Neuron (in vitro differentiated cells): ENCODE measurements around the gene CMTM7.
"Not testable (repeated sequence)": the region's sequence is repeated elsewhere in the genome, so short reads cannot be mapped to it uniquely, and the experiment has no call there.

Experiments used
- H2AFZ ChIP-seq: one replicate; pipeline ENCODE4 v1.6.1; 2013; ENCODE audit warnings: low read depth, mild to moderate bottlenecking, inconsistent platforms, low read length, moderate library complexity
- H3K27me3 ChIP-seq: one replicate; pipeline ENCODE4 v1.6.1; 2013; ENCODE audit warnings: low read length; ENCODE audit not compliant: insufficient read depth
- H3K36me3 ChIP-seq: one replicate; pipeline ENCODE4 v1.6.1; 2013; ENCODE audit warnings: low read length; ENCODE audit not compliant: insufficient read depth
- H3K4me1 ChIP-seq: one replicate; pipeline ENCODE4 v1.6.1; 2013; ENCODE audit warnings: low read length; ENCODE audit not compliant: insufficient read depth
- H3K4me3 ChIP-seq: 2 replicates; pipeline ENCODE4 v1.5.1; 2013; ENCODE audit warnings: mild to moderate bottlenecking, low read length, moderate library complexity
- H3K9me3 ChIP-seq: one replicate; pipeline ENCODE4 v1.6.1; 2013; ENCODE audit warnings: low read length

The CMTM7 gene

DNA sequence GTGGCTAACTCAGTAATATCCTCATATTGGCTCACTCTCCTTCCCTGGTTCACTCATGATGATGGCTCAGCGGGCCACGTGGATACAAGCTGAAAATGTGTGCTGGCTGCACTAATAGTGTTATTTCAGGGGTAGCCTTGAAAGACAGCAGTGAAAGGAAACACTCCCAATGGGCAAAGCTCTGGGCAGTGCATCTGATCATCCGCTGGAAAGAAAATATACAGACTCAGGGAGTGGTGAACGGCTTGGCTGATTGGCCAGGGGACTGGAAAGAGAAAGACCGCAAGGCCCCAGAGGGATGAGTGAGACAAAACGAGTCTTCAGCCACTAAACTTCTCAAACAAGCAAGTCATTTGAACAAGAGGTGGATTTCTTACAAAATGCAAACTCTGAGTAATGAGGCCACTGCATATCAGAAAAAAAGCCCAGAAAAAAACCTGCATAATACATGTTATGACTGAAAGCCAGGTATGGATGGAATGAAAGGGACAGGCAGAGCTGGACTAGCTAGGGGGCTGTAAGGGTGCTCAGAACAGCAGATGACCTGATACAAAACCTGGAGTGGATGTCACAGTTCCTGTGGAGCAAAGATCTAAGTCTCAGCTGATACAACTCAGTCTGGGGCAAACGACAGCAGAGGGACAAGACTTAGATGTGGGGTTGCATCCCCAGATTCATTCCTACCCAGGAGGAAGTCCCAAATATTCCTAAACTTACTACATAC is 77.7 kb downstream of the CMTM7 start:
- no peaks in the 10 kb centered on the region for H3K9me3 ChIP-seq
- no peak overlapping the region for H3K4me3 ChIP-seq
- H3K36me3 ChIP-seq, result no peaks in the 10 kb centered on the region
- H3K27me3 ChIP-seq, result no peaks in the 10 kb centered on the region
- H3K4me1 ChIP-seq, result no peaks in the 10 kb centered on the region
- H2AFZ ChIP-seq, result no peak overlapping the region

DNA sequence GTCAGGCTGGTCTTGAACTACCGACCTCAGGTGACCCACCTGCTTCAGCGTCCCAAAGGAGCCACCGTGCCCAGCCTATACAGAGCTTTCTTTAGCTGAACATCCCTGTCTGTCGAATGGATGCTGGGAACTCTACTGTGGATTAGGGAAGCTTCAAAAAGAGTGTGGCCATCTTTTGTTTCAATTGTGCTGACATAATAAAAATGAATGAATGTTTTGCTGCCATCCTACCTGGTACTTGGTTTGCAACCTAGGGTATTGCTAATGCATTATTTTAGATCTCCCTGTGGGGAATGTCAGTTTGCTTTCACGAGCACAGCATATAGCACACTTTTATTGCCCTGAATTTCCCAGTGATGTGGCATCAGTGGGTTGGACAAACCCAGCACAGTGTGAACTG is 78.7 kb downstream of the CMTM7 start:
- Histone ChIP-seq H3K36me3 (no peaks in the 10 kb centered on the region), H3K27me3 (no peaks in the 10 kb centered on the region), H3K4me3 (no peak overlapping the region), H3K9me3 (no peaks in the 10 kb centered on the region), H2AFZ (no peak overlapping the region), H3K4me1 (no peaks in the 10 kb centered on the region)

DNA sequence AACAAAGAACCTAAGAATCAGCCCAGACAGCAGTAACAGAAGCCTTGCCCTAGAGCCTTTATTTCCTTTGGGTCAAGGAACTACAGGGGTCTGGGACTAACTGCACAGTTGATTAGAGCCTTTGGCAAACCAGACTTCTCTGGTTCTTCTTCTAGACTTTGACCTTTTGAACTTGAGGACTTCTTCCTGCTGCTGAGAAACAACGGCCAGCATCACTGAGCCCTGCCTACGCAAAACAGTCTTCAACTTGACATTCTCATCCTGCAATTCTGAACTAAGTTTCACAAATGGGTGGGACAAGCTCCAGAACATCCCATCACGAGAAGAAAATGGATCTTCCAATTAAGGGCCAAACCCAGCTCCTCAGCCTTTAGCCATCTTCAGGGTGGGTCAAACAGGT is 79.6 kb downstream of the CMTM7 start:
- no peak overlapping the region for H3K4me3 ChIP-seq
- H3K36me3 ChIP-seq, result no peaks in the 10 kb centered on the region
- no peaks in the 10 kb centered on the region for H3K4me1 ChIP-seq
- no peak overlapping the region for H2AFZ ChIP-seq
- H3K27me3 ChIP-seq, result no peaks in the 10 kb centered on the region
- H3K9me3 ChIP-seq, result no peaks in the 10 kb centered on the region

DNA sequence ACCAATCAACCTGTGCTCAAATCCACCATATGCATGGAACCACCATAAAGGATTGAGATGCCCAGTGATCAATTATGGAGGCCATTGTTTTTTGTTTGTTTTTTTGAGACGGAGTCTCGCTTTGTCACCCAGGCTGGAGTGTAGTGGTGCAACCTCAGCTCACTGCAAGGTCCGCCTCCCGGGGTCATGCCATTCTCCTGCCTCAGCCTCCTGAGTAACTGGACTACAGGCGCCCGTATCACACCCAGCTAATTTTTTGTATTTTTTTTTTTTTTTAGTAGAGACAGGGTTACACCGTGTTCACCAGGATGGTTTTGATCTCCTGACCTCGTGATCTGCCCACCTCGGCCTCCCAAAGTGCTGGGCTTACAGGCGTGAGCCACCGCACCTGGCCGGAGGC is 80.5 kb downstream of the CMTM7 start:
- H3K36me3 ChIP-seq, H3K27me3 ChIP-seq, H3K9me3 ChIP-seq, H3K4me1 ChIP-seq, H3K4me3 ChIP-seq, H2AFZ ChIP-seq: not testable (repeated sequence)

DNA sequence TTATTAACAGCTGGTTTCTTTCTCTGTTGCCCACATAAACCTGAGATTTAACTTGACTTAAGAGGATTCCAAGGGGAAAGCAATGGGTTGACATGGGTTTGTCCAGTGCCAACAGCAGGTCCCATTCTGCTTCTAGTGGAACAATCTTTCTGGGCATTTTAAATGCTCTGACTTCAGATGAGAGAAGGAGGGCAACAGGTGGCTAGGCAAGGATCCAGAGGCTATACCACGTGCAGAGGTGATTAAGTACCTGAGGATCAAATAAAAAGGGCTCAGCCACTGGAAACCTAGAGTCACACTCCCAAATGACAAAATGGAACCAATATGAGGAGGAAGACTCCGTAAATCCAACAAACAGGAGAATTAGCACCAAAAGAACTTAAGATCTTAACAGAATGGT is 82.5 kb downstream of the CMTM7 start:
- Histone ChIP-seq H3K27me3 (no peaks in the 10 kb centered on the region), H3K36me3 (peaks cover 3% of the 10 kb centered on the region)

DNA sequence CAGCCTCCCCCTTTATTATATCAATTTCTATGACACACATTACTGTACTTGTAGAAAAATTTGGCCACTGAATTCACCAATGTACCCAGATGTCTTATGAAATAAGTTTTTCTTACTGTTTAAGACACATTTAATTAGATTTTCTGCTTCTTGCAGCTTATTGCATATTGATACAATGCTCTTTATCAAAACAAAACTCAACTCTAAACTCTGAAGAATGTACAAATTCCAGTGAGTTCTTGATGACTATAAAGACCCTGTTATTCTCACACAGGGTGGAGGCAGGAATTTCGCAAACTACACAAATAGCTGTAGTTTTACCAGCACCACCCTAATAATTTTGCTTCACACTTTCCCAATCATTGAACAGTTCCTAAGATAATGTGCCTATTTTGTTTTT is 89.0 kb downstream of the CMTM7 start:
- no peaks in the 10 kb centered on the region for H3K4me1 ChIP-seq
- H3K36me3 ChIP-seq, result peaks cover 33% of the 10 kb centered on the region
- H3K9me3 ChIP-seq, result peaks cover 2% of the 10 kb centered on the region
- no peak overlapping the region for H2AFZ ChIP-seq
- H3K27me3 ChIP-seq, result no peaks in the 10 kb centered on the region
- no peak overlapping the region for H3K4me3 ChIP-seq

More for the DNA sequence above, 82.5 kb downstream of the CMTM7 start:
- no peak overlapping the region for H2AFZ ChIP-seq
- H3K4me1 ChIP-seq, result no peaks in the 10 kb centered on the region
- H3K4me3 ChIP-seq, result no peak overlapping the region
- H3K9me3 ChIP-seq, result peaks cover 2% of the 10 kb centered on the region

DNA sequence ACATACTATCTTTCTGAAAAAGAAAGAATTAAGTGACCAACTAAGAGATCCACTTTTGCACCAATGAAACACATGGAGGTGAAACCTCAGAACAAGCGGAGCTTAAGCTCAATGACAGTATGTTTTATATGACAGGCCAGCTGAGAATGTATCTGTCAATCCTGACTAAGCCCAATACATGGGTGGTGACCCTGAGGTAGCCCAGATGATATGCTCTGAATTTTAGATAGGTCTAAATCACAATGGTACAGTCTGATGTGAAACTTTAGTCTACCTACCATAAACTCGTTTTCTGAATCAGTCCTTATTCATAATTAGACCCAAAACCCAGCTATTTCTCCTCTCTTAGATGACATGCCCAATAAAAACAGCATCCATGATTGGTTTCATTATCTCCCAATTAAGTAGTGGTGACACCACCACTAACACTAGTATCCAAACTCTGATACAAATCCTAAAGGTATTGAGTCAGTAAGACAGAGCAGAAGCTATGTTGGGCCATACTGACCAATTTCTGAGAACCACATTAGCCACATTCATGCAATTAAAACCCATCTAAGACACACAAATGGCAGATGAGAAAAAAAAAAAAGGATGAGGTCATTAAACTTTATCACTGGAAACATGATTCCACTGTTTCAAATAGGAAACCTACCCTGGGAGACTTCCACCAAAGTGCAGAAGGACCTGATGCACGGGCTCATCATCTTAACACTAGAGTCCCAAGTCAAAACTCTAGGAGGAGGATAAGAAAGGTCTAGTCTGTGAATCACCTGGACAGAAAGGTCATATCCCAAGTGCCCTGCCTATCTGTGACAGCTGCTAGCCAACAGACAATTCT is 90.4 kb downstream of the CMTM7 start:
- Histone ChIP-seq H3K36me3 (peaks cover 38% of the 10 kb centered on the region), H2AFZ (no peak overlapping the region), H3K4me3 (no peak overlapping the region), H3K27me3 (no peaks in the 10 kb centered on the region), H3K4me1 (no peaks in the 10 kb centered on the region), H3K9me3 (peaks cover 4% of the 10 kb centered on the region)

DNA sequence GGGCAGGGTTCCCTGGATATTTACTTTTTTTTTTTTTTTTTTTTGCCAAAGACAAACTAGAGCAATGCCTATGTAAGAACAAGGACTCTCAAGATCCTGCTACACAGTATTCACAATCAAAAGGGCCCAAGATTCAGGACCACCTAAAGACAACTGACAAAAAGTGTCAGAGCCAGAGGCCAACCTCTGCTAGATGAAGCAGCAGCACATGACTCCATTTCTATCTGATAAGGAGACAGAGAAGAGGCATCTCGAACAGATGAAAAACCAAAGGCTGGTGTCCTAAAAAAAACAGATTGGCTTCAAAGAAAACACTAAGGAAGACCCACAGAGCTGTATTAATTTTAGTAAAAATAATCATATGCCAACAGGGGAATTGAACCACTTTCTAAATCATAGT is 91.0 kb downstream of the CMTM7 start:
- Histone ChIP-seq H3K4me1 (no peaks in the 10 kb centered on the region), H3K9me3 (peaks cover 4% of the 10 kb centered on the region), H3K4me3 (no peak overlapping the region), H2AFZ (no peak overlapping the region), H3K36me3 (peaks cover 43% of the 10 kb centered on the region), H3K27me3 (no peaks in the 10 kb centered on the region)

DNA sequence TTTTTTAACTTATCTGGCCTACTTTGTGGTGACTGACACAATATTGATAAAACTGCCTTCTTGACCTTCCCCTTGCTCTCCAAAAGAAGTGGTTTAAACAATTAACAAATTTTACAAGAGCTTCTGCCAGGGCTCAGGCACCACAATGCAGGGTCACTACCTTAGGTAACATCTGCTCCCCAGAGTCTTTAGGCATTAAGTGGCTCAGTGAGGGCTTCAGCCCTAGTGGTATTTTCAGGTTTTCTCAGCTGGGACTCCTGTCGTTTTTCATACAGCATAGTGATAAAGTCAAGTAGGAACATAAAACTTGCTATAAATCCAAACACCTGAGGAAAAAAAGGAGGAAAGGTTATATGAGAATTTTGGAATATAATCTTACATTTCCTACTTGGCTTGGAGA is 92.1 kb downstream of the CMTM7 start:
- H3K36me3 ChIP-seq, result peaks cover 45% of the 10 kb centered on the region
- H3K27me3 ChIP-seq, result no peaks in the 10 kb centered on the region
- no peak overlapping the region for H2AFZ ChIP-seq
- H3K4me3 ChIP-seq, result no peak overlapping the region
- no peaks in the 10 kb centered on the region for H3K4me1 ChIP-seq
- H3K9me3 ChIP-seq, result peaks cover 4% of the 10 kb centered on the region

DNA sequence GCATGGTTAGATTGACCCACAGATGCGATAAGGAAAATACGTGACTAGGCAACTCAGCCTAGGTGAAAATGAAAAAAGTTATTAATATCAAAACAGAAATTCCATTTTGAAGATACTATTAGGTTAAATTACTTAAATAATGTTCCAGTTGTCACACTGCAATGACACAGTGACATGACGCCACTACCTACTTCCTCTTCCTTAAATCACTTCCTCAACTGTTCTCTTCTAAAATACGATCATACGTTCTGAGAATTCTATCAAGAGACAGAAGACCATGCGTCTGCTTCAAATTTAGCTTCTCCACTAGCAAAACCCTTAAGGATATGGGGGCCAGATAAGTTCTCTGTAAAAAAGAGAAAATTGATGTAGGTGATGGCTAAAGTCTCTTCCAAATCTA is 92.8 kb downstream of the CMTM7 start:
- no peaks in the 10 kb centered on the region for H3K27me3 ChIP-seq
- peaks cover 42% of the 10 kb centered on the region for H3K36me3 ChIP-seq
- H2AFZ ChIP-seq, result no peak overlapping the region
- H3K4me3 ChIP-seq, result no peak overlapping the region
- H3K4me1 ChIP-seq, result no peaks in the 10 kb centered on the region
- peaks cover 2% of the 10 kb centered on the region for H3K9me3 ChIP-seq

DNA sequence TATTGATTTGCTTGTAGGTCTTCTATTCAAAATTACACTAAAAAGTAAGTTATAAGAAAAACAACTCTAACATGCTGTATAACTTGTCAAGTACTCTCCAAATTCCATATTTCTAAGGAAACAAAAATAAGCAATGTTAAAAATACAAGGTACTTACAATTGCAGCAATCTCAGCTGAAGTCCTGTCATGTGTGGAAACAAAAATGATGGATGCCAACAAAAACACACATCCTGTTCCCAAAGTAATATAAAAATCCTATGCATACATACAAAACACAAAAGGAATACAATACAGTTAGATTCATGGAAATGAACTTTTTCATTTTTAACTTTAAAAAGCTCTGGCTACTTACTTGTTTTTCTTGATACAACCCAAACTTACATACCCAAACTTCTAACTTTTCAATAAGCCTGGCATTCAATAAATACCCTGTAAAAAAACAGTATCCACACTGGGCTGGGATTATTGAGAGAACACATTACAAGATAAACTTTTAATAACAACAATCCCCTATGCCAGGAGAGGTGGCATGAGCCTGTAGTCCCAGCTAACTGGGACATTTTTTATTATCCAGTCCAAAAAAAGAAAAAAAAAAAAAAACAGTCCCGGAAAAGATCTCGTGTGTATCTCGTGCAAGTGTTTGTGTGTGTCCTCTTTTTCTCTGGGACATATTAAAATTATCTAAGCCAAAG is 96.3 kb downstream of the CMTM7 start:
- Histone ChIP-seq H3K36me3 (peaks cover 34% of the 10 kb centered on the region), H3K27me3 (no peaks in the 10 kb centered on the region), H3K4me3 (no peak overlapping the region), H2AFZ (no peak overlapping the region), H3K9me3 (peaks cover 2% of the 10 kb centered on the region), H3K4me1 (peaks cover 2% of the 10 kb centered on the region)

DNA sequence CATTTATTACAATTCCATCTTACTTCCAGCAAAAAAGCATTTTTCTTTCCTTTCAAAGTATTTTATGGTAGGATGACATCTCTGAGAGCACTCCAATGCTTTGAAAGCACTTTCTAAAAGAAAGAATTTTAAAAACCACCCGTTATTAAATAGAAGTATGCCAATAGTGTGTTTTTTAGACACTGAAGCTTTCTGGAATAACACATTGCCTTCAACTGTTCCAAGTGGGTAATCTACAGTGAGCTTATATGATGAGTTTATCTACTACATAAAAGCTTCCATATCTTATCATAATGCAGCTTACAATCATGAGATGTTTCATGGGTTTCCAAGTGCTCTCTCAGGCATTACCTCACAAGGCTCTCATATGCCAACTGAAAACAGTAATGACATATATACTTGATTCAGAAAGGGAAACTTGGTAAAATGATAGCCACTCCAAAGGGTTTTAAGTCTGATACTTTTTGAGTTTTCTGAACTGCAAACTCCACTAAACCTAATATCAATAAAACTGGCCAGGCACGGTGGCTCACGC is 96.9 kb downstream of the CMTM7 start:
- no peak overlapping the region for H2AFZ ChIP-seq
- H3K4me1 ChIP-seq, result peaks cover 2% of the 10 kb centered on the region
- peaks cover 29% of the 10 kb centered on the region for H3K36me3 ChIP-seq
- H3K27me3 ChIP-seq, result no peaks in the 10 kb centered on the region
- no peak overlapping the region for H3K4me3 ChIP-seq
- peaks cover 2% of the 10 kb centered on the region for H3K9me3 ChIP-seq
